Transverse colon (tissue), 4 donors: ENCODE data around the gene MSLN. TPM values are rescaled to one million over a fixed set of nuclear protein-coding genes. Genes with fewer than 3 reads are reported as not detected.

Experiments
- DNase-seq: peaks from one replicate; pipeline ENCODE4 v3.0.0-alpha.2; 2019
- H3K27ac ChIP-seq, 4 donors: fragments of 200-600 bp; sonication (generic); 2 replicates each; pipeline ENCODE4 v1.5.1; 2016 to 2018; ENCODE audit warnings: inconsistent platforms in 4 of 4
- H3K27me3 ChIP-seq: fragments of 200-600 bp; sonication (generic); 2 replicates; pipeline ENCODE4 v1.5.1; 2017; ENCODE audit warnings: inconsistent platforms
- H3K36me3 ChIP-seq, 4 donors: fragments of 200-600 bp; sonication (generic); 2 replicates each; pipeline ENCODE4 v1.5.1; 2017 to 2019; ENCODE audit warnings: inconsistent platforms in 4 of 4
- H3K4me1 ChIP-seq, 4 donors: fragments of 200-600 bp; sonication (generic); 2 replicates each; pipeline ENCODE4 v1.5.1; 2017 to 2020; ENCODE audit warnings: inconsistent platforms in 4 of 4
- H3K4me3 ChIP-seq, 4 donors: fragments of 200-600 bp; sonication (generic); 1 replicate in 1 of 4; 2 replicates in 3 of 4; pipeline versions ENCODE4 v1.5.1 to v1.6.1; 2017 to 2019; ENCODE audit warnings: inconsistent platforms in 4 of 4
- H3K9me3 ChIP-seq, 2 donors: fragments of 200-600 bp; sonication (generic); 2 replicates each; pipeline ENCODE4 v1.5.1; 2017 to 2019; ENCODE audit warnings: inconsistent platforms in 2 of 2
- CTCF ChIP-seq, 5 experiments: fragments of 200-600 bp in 3 of 5; fragments of 450-650 bp in 2 of 5; sonication (generic) in 3 of 5; IDR thresholded peaks; 1 replicate in 2 of 5; 2 replicates in 3 of 5; pipeline ENCODE4 v1.5.1; 2016 to 2017; ENCODE audit warnings: antibody characterized with exemption in 5 of 5, inconsistent platforms in 3 of 5, mild to moderate bottlenecking in 2 of 5, moderate library complexity in 1 of 5
- EP300 ChIP-seq: sonication (generic); formaldehyde crosslinking; IDR thresholded peaks from one replicate; pipeline ENCODE4 v1.6.1; 2017; ENCODE audit warnings: antibody characterized with exemption, low read depth
- POLR2A ChIP-seq: fragments of 450-650 bp; IDR thresholded peaks from one replicate; pipeline ENCODE4 v1.6.1; 2016; ENCODE audit warnings: antibody characterized with exemption, mild to moderate bottlenecking, moderate library complexity
- POLR2AphosphoS5 ChIP-seq, 3 donors: sonication (generic); formaldehyde crosslinking; IDR thresholded peaks; one replicate each; pipeline ENCODE4 v1.6.1; 2016; ENCODE audit warnings: antibody characterized with exemption in 3 of 3
- WGBS, 2 donors: methylation state at CpG; one replicate each; pipeline ENCODE4 v1.1.5; 2018; ENCODE audit warnings: low coverage in 1 of 2; 5-methylcytosine and 5-hydroxymethylcytosine counted together
- in situ Hi-C, 4 donors: fragments of 200-750 bp; cut with MboI; loops; one replicate each; pipeline versions ENCODE4 v1.15.0 to v1.15.1; 2017; ENCODE audit warnings: low sequenced_read_pairs in 3 of 4, low pct_ligation_motif_present in 1 of 4, low pct_unique_long_range_greater_than_20kb in 1 of 4
- intact Hi-C: fragments of 100-400 bp; cut with DNase I; formaldehyde crosslinking; loops from one replicate; pipeline ENCODE4 v1.15.1; 2023; ENCODE audit warnings: low total_unique reads
- total RNA-seq, 4 donors: library from RNA; depleted of rRNA; stranded (reverse); fragments of >200 nt; gene quantifications; one replicate each; pipeline ENCODE4 v1.1.0, GENCODE V29; 2016

Gene MSLN
- total RNA-seq, 4 donors from 2014 or later, result 4.9 to 21.2 (median 10.3) TPM; not detected in 1

- H3K4me1 ChIP-seq, result peaks cover 30 to 61% (median 54%) of the 10 kb centered on the region in 4 donors
- no peak for DNase-seq
- no peaks in the 10 kb centered on the region for H3K36me3 ChIP-seq
- intact Hi-C loops, result no loop called here
- WGBS, 2 donors, result 79% methylated on average over 27 of the region's 32 CpGs; no CpG with 5 or more reads in 1 of the 2 donors
- peaks cover 32% of the 10 kb centered on the region for H3K27me3 ChIP-seq
- no peak overlapping the region for H3K27ac ChIP-seq
- H3K4me3 ChIP-seq, result no peak overlapping the region
- H3K9me3 ChIP-seq, result no peaks in the 10 kb centered on the region
- TF ChIP-seq POLR2A (no peak), EP300 (no peak), POLR2AphosphoS5 (IDR thresholded peaks at IDR 0.05) (no peak), CTCF (IDR thresholded peaks at IDR 0.05) (no peak)
- in situ Hi-C loops, result loop anchor here in 1 of 4 donors (10.0 kb wide), 1 partner anchor 67 kb away; the partner anchor contains the start of genes CHTF18 and RPUSD1
Observed at GRCh38 chr16:717450-718245, 42.9 kb upstream of the MSLN start.

DNA sequence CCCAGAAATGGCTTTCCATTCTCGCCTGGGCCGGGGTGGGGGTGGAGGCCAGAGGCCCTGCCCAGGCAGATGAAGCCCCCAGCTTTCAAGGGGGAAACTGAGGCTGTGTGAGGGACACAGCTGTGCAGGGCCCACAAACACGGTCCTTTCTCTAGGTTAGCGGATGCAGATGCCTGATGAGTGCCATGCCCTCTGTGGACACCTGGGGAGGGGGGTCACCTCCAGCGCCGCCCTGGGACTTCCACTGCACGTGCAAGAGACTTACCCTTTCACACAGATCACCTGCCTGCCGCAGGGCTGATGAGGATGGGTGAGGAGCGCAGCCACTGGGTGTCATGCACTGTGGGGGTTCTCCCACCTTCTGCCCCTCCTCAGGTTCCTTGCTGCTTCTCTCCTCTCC lies 42.1 kb upstream of the MSLN start:
- Histone ChIP-seq H3K4me3 (no peak overlapping the region), H3K9me3 (no peaks in the 10 kb centered on the region), H3K27me3 (peaks cover 31% of the 10 kb centered on the region), H3K27ac (peak overlapping the region in 3 of 4 donors; percentile 49 to 94 (median 92)), H3K4me1 (peaks cover 30 to 61% (median 54%) of the 10 kb centered on the region in 4 donors), H3K36me3 (no peaks in the 10 kb centered on the region)
- intact Hi-C loops, result no loop called here
- in situ Hi-C loops, result loop anchor here in 1 of 4 donors (10.0 kb wide), 1 partner anchor 66 kb away; the partner anchor contains the start of genes CHTF18 and RPUSD1
- no peak for DNase-seq
- WGBS, 2 donors, result 81% methylated on average over 9 of the region's 9 CpGs; no CpG with 5 or more reads in 1 of the 2 donors
- no peak for TF ChIP-seq EP300
- TF ChIP-seq CTCF (IDR thresholded peaks at IDR 0.05), result no peak
- no peak for TF ChIP-seq POLR2A
- no peak for TF ChIP-seq POLR2AphosphoS5 (IDR thresholded peaks at IDR 0.05)

- H3K27me3 ChIP-seq, result peaks cover 26% of the 10 kb centered on the region
- H3K4me1 ChIP-seq, result peaks cover 30 to 61% (median 54%) of the 10 kb centered on the region in 4 donors
- DNase-seq, result peak; percentile 77
- intact Hi-C loops (no loop called here), in situ Hi-C loops (loop anchor here in 1 of 4 donors (10.0 kb wide), 1 partner anchor 66 kb away; the partner anchor contains the start of genes CHTF18 and RPUSD1)
- 63% methylated on average over 6 of the region's 6 CpGs; no CpG with 5 or more reads in 1 of the 2 donors for WGBS, 2 donors
- peak; percentile 12 for TF ChIP-seq POLR2A
- peak in 1 of 3 donors; percentile 46 for TF ChIP-seq POLR2AphosphoS5 (IDR thresholded peaks at IDR 0.05)
- TF ChIP-seq CTCF (IDR thresholded peaks at IDR 0.05), result no peak
- no peak overlapping the region for H3K4me3 ChIP-seq
- no peaks in the 10 kb centered on the region for H3K36me3 ChIP-seq
- no peaks in the 10 kb centered on the region for H3K9me3 ChIP-seq
- H3K27ac ChIP-seq, result peak overlapping the region; percentile 49 to 94 (median 93)
Observed at GRCh38 chr16:718922-719321, 41.6 kb upstream of the MSLN start.

GRCh38 chr16:719815-720446 lies 40.6 kb upstream of the MSLN start:
- TF ChIP-seq EP300 (no peak), POLR2A (no peak), CTCF (IDR thresholded peaks at IDR 0.05) (peak in 3 of 5 experiments; percentile 6 to 18 (median 10))
- peaks cover 30 to 54% (median 49%) of the 10 kb centered on the region in 4 donors for H3K4me1 ChIP-seq

More at GRCh38 chr16:719815-720446, 40.6 kb upstream of the MSLN start:
- peak; percentile 34 for DNase-seq
- intact Hi-C loops (no loop called here), in situ Hi-C loops (loop anchor here in 1 of 4 donors (10.0 kb wide), 1 partner anchor 65 kb away; the partner anchor contains the start of genes CHTF18 and RPUSD1)
- Histone ChIP-seq H3K4me3 (peak overlapping the region; percentile 37 to 83 (median 68)), H3K9me3 (no peaks in the 10 kb centered on the region), H3K36me3 (no peaks in the 10 kb centered on the region), H3K27me3 (peaks cover 27% of the 10 kb centered on the region), H3K27ac (peak overlapping the region; percentile 90 to 94 (median 93))
- WGBS, 2 donors, result 0 to 12% methylated on average over 1 to 15 of the region's 16 CpGs
